Endothelial cell (in vitro differentiated cells): ENCODE measurements around the gene CUEDC1. TPM values are rescaled to one million over a fixed set of nuclear protein-coding genes. Genes with fewer than 3 reads are reported as not detected.

Experiments used
- DNase-seq: peaks from one replicate; pipeline ENCODE4 v3.0.0; 2021; ENCODE audit warnings: low spot score
- H3K27ac Mint-ChIP-seq: one replicate; pipeline ENCODE4 v1.8.0; 2021; ENCODE audit warnings: mixed read lengths, inconsistent platforms; ENCODE audit not compliant: unreplicated experiment
- H3K27me3 Mint-ChIP-seq: one replicate; pipeline ENCODE4 v1.8.0; 2021; ENCODE audit warnings: mild to moderate bottlenecking, moderate library complexity, mixed read lengths, inconsistent platforms; ENCODE audit not compliant: unreplicated experiment
- H3K36me3 Mint-ChIP-seq: one replicate; pipeline ENCODE4 v1.8.0; 2021; ENCODE audit warnings: mild to moderate bottlenecking, low read depth, mixed read lengths, inconsistent platforms; ENCODE audit not compliant: unreplicated experiment
- H3K4me1 Mint-ChIP-seq: one replicate; pipeline ENCODE4 v1.8.0; 2021; ENCODE audit warnings: mild to moderate bottlenecking, mixed read lengths, inconsistent platforms; ENCODE audit not compliant: unreplicated experiment
- H3K4me3 Mint-ChIP-seq: one replicate; pipeline ENCODE4 v1.8.0; 2021; ENCODE audit warnings: mild to moderate bottlenecking, mixed read lengths, inconsistent platforms; ENCODE audit not compliant: unreplicated experiment
- H3K9me3 Mint-ChIP-seq: one replicate; pipeline ENCODE4 v1.8.0; 2021; ENCODE audit warnings: mixed read lengths, inconsistent platforms; ENCODE audit not compliant: unreplicated experiment
- CTCF ChIP-seq: fragments of 200-600 bp; sonication (generic); IDR thresholded peaks from one replicate; pipeline ENCODE4 v1.5.0; 2021; ENCODE audit warnings: antibody characterized with exemption; ENCODE audit not compliant: unreplicated experiment
- total RNA-seq: library from RNA; stranded (reverse); fragmentation: NEBNext Ultra II Directional; extraction: Animal tissue kit (Norgen Biotek cat#: 25700); gene quantifications from one replicate; pipeline ENCODE4 v1.2.1, GENCODE V29; 2021; ENCODE audit not compliant: unreplicated experiment

The CUEDC1 gene
- total RNA-seq, 1 donor from 2014 or later, result 13.3 TPM

- peaks cover 56% of the 10 kb centered on the region for H3K4me1 Mint-ChIP-seq
Observed at GRCh38 chr17:57990037-57990436, 34.8 kb upstream of the CUEDC1 start.

GRCh38 chr17:57988301-57989250 is 33.4 kb upstream of the CUEDC1 start:
- Mint-ChIP-seq H3K4me1 (peaks cover 46% of the 10 kb centered on the region), H3K9me3 (no peaks in the 10 kb centered on the region), H3K27ac (peak overlapping the region; percentile 96), H3K27me3 (peaks cover 10% of the 10 kb centered on the region), H3K36me3 (peaks cover 9% of the 10 kb centered on the region), H3K4me3 (peak overlapping the region; percentile 95)
- no peak for DNase-seq
- TF ChIP-seq CTCF, result no peak

More at GRCh38 chr17:57990037-57990436, 34.8 kb upstream of the CUEDC1 start:
- no peak for TF ChIP-seq CTCF
- H3K27ac Mint-ChIP-seq, result peak overlapping the region; percentile 96
- peaks cover 9% of the 10 kb centered on the region for H3K36me3 Mint-ChIP-seq
- peak overlapping the region; percentile 95 for H3K4me3 Mint-ChIP-seq
- no peaks in the 10 kb centered on the region for H3K9me3 Mint-ChIP-seq
- H3K27me3 Mint-ChIP-seq, result peaks cover 10% of the 10 kb centered on the region
- DNase-seq, result no peak

GRCh38 chr17:57987581-57988300 is 32.5 kb upstream of the CUEDC1 start, which contains the start of gene VEZF1:
VEZF1 (minus strand) TSS chr17:57988254; CDS start chr17:57988111, 143 bp downstream.
- Mint-ChIP-seq H3K4me1 (peaks cover 43% of the 10 kb centered on the region), H3K27me3 (peaks cover 10% of the 10 kb centered on the region), H3K27ac (peak within 1 kb of the TSS; percentile 97), H3K36me3 (peaks cover 9% of the 10 kb centered on the region), H3K9me3 (no peaks in the 10 kb centered on the region), H3K4me3 (peak within 1 kb of the TSS; percentile 97)
- TF ChIP-seq CTCF, result no peak
- peak; percentile 77 for DNase-seq

GRCh38 chr17:57986841-57987580 is 31.8 kb upstream of the CUEDC1 start:
- peaks cover 9% of the 10 kb centered on the region for H3K36me3 Mint-ChIP-seq
- H3K4me3 Mint-ChIP-seq, result peak overlapping the region; percentile 97
- peak overlapping the region; percentile 97 for H3K27ac Mint-ChIP-seq
- no peak for TF ChIP-seq CTCF
- peaks cover 38% of the 10 kb centered on the region for H3K4me1 Mint-ChIP-seq
- no peaks in the 10 kb centered on the region for H3K9me3 Mint-ChIP-seq
- DNase-seq, result peak; percentile 47
- H3K27me3 Mint-ChIP-seq, result peaks cover 10% of the 10 kb centered on the region
